ENCODE data around the gene RNF186.

Gene RNF186

GRCh38 chr1:19770436-19771190, 44.5 kb downstream of the RNF186 start:
- TF ChIP-seq ZNF626 (tag by site-specific recombination; IDR thresholded peaks at IDR 0.05) (no peak), ZNF768 (tag by site-specific recombination; IDR thresholded peaks at IDR 0.05) (peak; percentile 73; the same call in 1 of the 2 replicates)
- no peaks in the 10 kb centered on the region for H3K9me3 ChIP-seq (ENCODE audit: control insufficient read depth, insufficient read depth, low read depth, low read length)
- POLR2A ChIA-PET: no interaction called here
- CTCF ChIA-PET: interaction anchor here (0.6 to 1.0 kb wide), 3 partner anchors 9 to 288 kb away, joined by 3 to 6 read pairs (median 3); no protein-coding TSS in a partner anchor
- no peak overlapping the region for H3K27ac ChIP-seq (ENCODE audit: extremely low read depth, low read depth, low read length)
- H3K4me1 ChIP-seq (ENCODE audit: control insufficient read depth, insufficient read depth, low read length): no peaks in the 10 kb centered on the region
- no peaks in the 10 kb centered on the region for H3K36me3 ChIP-seq (ENCODE audit: control insufficient read depth in 2 of 2, insufficient read depth in 1 of 2, low read length in 2 of 2)
- H3K4me3 ChIP-seq (ENCODE audit: low read depth, low read length): no peak overlapping the region

- no peak overlapping the region for H3K27ac ChIP-seq (ENCODE audit: extremely low read depth, low read depth, low read length)
- H3K4me1 ChIP-seq (ENCODE audit: control insufficient read depth, insufficient read depth, low read length): no peaks in the 10 kb centered on the region
- TF ChIP-seq ZBTB21 (tag by site-specific recombination; IDR thresholded peaks at IDR 0.05) (no peak), ZNF645 (tag by site-specific recombination; IDR thresholded peaks at IDR 0.05) (no peak), ZNF362 (tag by site-specific recombination; IDR thresholded peaks at IDR 0.05) (no peak), ZBTB1 (tag by site-specific recombination; IDR thresholded peaks at IDR 0.05) (no peak), ZNF670 (tag by site-specific recombination; IDR thresholded peaks at IDR 0.05; ENCODE audit: low read depth) (no peak), OSR2 (tag by site-specific recombination; IDR thresholded peaks at IDR 0.05) (no peak), GLIS1 (tag by site-specific recombination; IDR thresholded peaks at IDR 0.05) (no peak), ZNF600 (tag by site-specific recombination; IDR thresholded peaks at IDR 0.05) (no peak)
- CTCF ChIA-PET: no interaction called here
- H3K9me3 ChIP-seq (ENCODE audit: control insufficient read depth, insufficient read depth, low read depth, low read length): no peaks in the 10 kb centered on the region
- POLR2A ChIA-PET: no interaction called here
- no peak overlapping the region for H3K4me3 ChIP-seq (ENCODE audit: low read depth, low read length)
- no peaks in the 10 kb centered on the region for H3K36me3 ChIP-seq (ENCODE audit: control insufficient read depth in 2 of 2, insufficient read depth in 1 of 2, low read length in 2 of 2)
Measured at GRCh38 chr1:19769211-19769932, 45.7 kb downstream of the RNF186 start.

GRCh38 chr1:19768353-19769210, 46.5 kb downstream of the RNF186 start:
- Histone ChIP-seq H3K27ac (ENCODE audit: extremely low read depth, low read depth, low read length) (no peak overlapping the region), H3K4me3 (ENCODE audit: low read depth, low read length) (no peak overlapping the region), H3K36me3 (ENCODE audit: control insufficient read depth in 2 of 2, insufficient read depth in 1 of 2, low read length in 2 of 2) (no peaks in the 10 kb centered on the region), H3K9me3 (ENCODE audit: control insufficient read depth, insufficient read depth, low read depth, low read length) (no peaks in the 10 kb centered on the region), H3K4me1 (ENCODE audit: control insufficient read depth, insufficient read depth, low read length) (no peaks in the 10 kb centered on the region)
- ChIA-PET POLR2A (no interaction called here), CTCF (interaction anchor here (0.5 kb wide), 1 partner anchor 108 kb away, joined by 5 read pairs; no protein-coding TSS in a partner anchor)
- TF ChIP-seq ZNF155 (tag by site-specific recombination; IDR thresholded peaks at IDR 0.05) (no peak), ZNF660 (tag by site-specific recombination; IDR thresholded peaks at IDR 0.05) (no peak), ZNF37A (tag by site-specific recombination; IDR thresholded peaks at IDR 0.05) (no peak), ZNF248 (tag by site-specific recombination; IDR thresholded peaks at IDR 0.05) (no peak), REST (tag by site-specific recombination; IDR thresholded peaks at IDR 0.05) (no peak), ZNF76 (tag by site-specific recombination; IDR thresholded peaks at IDR 0.05; ENCODE audit: borderline replicate concordance, low read depth) (no peak), ZNF292 (tag by site-specific recombination; IDR thresholded peaks at IDR 0.05; ENCODE audit: borderline replicate concordance, low read depth) (no peak), GFI1B (tag by site-specific recombination; IDR thresholded peaks at IDR 0.05) (no peak), ZNF785 (tag by site-specific recombination; IDR thresholded peaks at IDR 0.05) (no peak), SCRT2 (tag by site-specific recombination; IDR thresholded peaks at IDR 0.05) (no peak), PRDM1 (tag by site-specific recombination; IDR thresholded peaks at IDR 0.05) (no peak), EGR2 (tag by site-specific recombination; IDR thresholded peaks at IDR 0.05; ENCODE audit: low read depth) (no peak)
